ENCODE results near the gene AATF. TPM values are rescaled to one million over a fixed set of nuclear protein-coding genes. Genes with fewer than 3 reads are reported as not detected.

Gene AATF, protein sequence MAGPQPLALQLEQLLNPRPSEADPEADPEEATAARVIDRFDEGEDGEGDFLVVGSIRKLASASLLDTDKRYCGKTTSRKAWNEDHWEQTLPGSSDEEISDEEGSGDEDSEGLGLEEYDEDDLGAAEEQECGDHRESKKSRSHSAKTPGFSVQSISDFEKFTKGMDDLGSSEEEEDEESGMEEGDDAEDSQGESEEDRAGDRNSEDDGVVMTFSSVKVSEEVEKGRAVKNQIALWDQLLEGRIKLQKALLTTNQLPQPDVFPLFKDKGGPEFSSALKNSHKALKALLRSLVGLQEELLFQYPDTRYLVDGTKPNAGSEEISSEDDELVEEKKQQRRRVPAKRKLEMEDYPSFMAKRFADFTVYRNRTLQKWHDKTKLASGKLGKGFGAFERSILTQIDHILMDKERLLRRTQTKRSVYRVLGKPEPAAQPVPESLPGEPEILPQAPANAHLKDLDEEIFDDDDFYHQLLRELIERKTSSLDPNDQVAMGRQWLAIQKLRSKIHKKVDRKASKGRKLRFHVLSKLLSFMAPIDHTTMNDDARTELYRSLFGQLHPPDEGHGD
- 25.5 and 55.9 TPM in 2 replicates for total RNA-seq (2011; cell fraction: chromatin; rRNA removed; ENCODE audit: low replicate concordance)
- total RNA-seq (2011; cell fraction: nucleolus; rRNA removed): 19.2 and 22.8 TPM in 2 replicates
- total RNA-seq (2011; cell fraction: nucleoplasm; rRNA removed): 29.3 and 39.8 TPM in 2 replicates
- total RNA-seq (2014; rRNA removed) (106 and 140 TPM in 2 replicates), total RNA-seq (2014; rRNA removed; fragmentation: Illumina TruSeq; extraction: Trizol) (90.1 and 101 TPM in 2 replicates), total RNA-seq (2015; rRNA removed; fragmentation: Illumina TruSeq; extraction: Trizol) (123 and 126 TPM in 2 replicates), total RNA-seq (2021) (106 and 130 TPM in 2 replicates), polyA plus RNA-seq (2011; rRNA removed) (19.1 and 40.3 TPM in 2 replicates), polyA plus RNA-seq (2014; fragmentation: Illumina TruSeq; extraction: Trizol) (126 and 133 TPM in 2 replicates), polyA plus RNA-seq (2014; fragmentation: Nextera tagmentation; extraction: Ambion mirVana) (10 to 100 TPM; 34.5 to 35.4 TPM), polyA plus RNA-seq (2014; rRNA removed) (67.0 and 80.7 TPM in 2 replicates), polyA minus RNA-seq (2011; rRNA and poly(A)+ RNA removed) (26.6 and 39.2 TPM in 2 replicates), Bru-seq, nascent RNA (percentile 86 among the genes with signal in this experiment), BruChase-seq, experiment 1, labeled RNA remaining after a 2-hour chase (percentile 88 among the genes with signal in this experiment), BruChase-seq, experiment 2, labeled RNA remaining after a 6-hour chase (percentile 84 among the genes with signal in this experiment)
- 13.4 and 28.2 TPM in 2 replicates for polyA plus RNA-seq (2011; cell fraction: cytosol; rRNA removed)
- polyA plus RNA-seq (2011; cell fraction: nucleus; rRNA removed): 8.8 and 18.6 TPM in 2 replicates
- 100 and 110 TPM in 2 replicates for polyA plus RNA-seq (2012)
- 22.8 and 34.9 TPM in 2 replicates for polyA minus RNA-seq (2011; cell fraction: cytosol; rRNA and poly(A)+ RNA removed)
- polyA minus RNA-seq (2011; cell fraction: nucleus; rRNA and poly(A)+ RNA removed): 9.7 and 10.4 TPM in 2 replicates
- long read RNA-seq, experiment 1, transcript AATF-203 (1 exons, 2,044 nt): minor isoform, 12 of 750 reads
- long read RNA-seq, experiment 1, transcript AATF-208 (12 exons, 2,141 nt): major isoform, 621 of 750 reads
- long read RNA-seq, experiment 1, partial matches to known transcripts: 41 of 750 reads
- long read RNA-seq, experiment 1, other reads (novel, unspliced or antisense): 76 of 750 reads
- long read RNA-seq, experiment 2, partial matches to known transcripts: 94 of 144 reads
- long read RNA-seq, experiment 2, other reads (novel, unspliced or antisense): 48 of 144 reads
- long read RNA-seq, experiment 3, transcript AATF-208 (12 exons, 2,141 nt): major isoform, 136 of 177 reads
- long read RNA-seq, experiment 3, partial matches to known transcripts: 17 of 177 reads
- long read RNA-seq, experiment 3, other reads (novel, unspliced or antisense): 24 of 177 reads

- CTCF ChIA-PET (ENCODE audit: low intra/inter-chr PET ratio): no interaction called here
- peak; percentile 94 to 98 (median 96) for DNase-seq (ENCODE audit: extremely low read depth in 1 of 4, low spot score in 3 of 4)
- POLR2A ChIA-PET: interaction anchor here (0.6 to 1.7 kb wide), 8 partner anchors 9 to 356 kb away, joined by 3 to 10 read pairs (median 3); no protein-coding TSS in a partner anchor
- Histone ChIP-seq H3K4me2 (ENCODE audit: insufficient read depth, low read length) (peak within 1 kb of the TSS; percentile 92), H3K79me2 (ENCODE audit: control insufficient read depth, insufficient read depth, low read length) (peaks cover 43% of the 10 kb centered on the region), H3K36me3 (ENCODE audit: control insufficient read depth, insufficient read depth, low read length) (peaks cover 39% of the 10 kb centered on the region), H3K27ac (ENCODE audit: extremely low read depth, low read depth, low read length) (peak within 1 kb of the TSS; percentile 91), H3K4me1 (replicated peaks in 1 of 2; ENCODE audit: control insufficient read depth in 2 of 2, insufficient read depth in 2 of 2, low read length in 2 of 2) (peaks cover 23 to 24% of the 10 kb centered on the region in 2 experiments), H3K9ac (ENCODE audit: insufficient read depth in 1 of 2, low read depth in 2 of 2, low read length in 2 of 2) (peak within 1 kb of the TSS; percentile 94 to 99), H3K4me3 (peak within 1 kb of the TSS; percentile 92), H3K9me3 (replicated peaks; ENCODE audit: control insufficient read depth, insufficient read depth, low read depth, low read length) (no peaks in the 10 kb centered on the region), H2AFZ (ENCODE audit: low read depth, low read length) (peak within 1 kb of the TSS; percentile 99), H3K9me1 (ENCODE audit: control insufficient read depth, insufficient read depth, low read length) (no peaks in the 10 kb centered on the region), H3K27me3 (ENCODE audit: control insufficient read depth in 2 of 2, insufficient read depth in 2 of 2, low read length in 2 of 2) (peaks cover 3 to 9% of the 10 kb centered on the region in 2 experiments; a peak in 2 of 5 replicates), H4K20me1 (replicated peaks; ENCODE audit: control insufficient read depth, insufficient read depth, low read length) (0 out of 2 replicates have a peak, but pooled peaks cover 1% of the 10 kb centered on the region)
- in situ Hi-C loops (cut with MboI): no loop called here
- peak; percentile 99 for ATAC-seq
- under 1% methylated on average over 68 of the region's 90 CpGs for WGBS (ENCODE audit: insufficient coverage, low coverage, missing lambda C conversion rate)
- intact Hi-C loops (cut with micrococcal nuclease): no loop called here
- no peak for FAIRE-seq
- BruUV-seq (replicated peaks): TSS peak; percentile 46
- TF ChIP-seq, protein P1, sequence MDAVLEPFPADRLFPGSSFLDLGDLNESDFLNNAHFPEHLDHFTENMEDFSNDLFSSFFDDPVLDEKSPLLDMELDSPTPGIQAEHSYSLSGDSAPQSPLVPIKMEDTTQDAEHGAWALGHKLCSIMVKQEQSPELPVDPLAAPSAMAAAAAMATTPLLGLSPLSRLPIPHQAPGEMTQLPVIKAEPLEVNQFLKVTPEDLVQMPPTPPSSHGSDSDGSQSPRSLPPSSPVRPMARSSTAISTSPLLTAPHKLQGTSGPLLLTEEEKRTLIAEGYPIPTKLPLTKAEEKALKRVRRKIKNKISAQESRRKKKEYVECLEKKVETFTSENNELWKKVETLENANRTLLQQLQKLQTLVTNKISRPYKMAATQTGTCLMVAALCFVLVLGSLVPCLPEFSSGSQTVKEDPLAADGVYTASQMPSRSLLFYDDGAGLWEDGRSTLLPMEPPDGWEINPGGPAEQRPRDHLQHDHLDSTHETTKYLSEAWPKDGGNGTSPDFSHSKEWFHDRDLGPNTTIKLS (IDR thresholded peaks at IDR 0.05; ENCODE audit: borderline replicate concordance, low read depth): peak; percentile 51; the same call in 1 of the 2 replicates
- TF ChIP-seq ZNF239 (CRISPR knock-in tag; IDR thresholded peaks at IDR 0.05) (no peak), U2AF2 (optimal IDR thresholded peaks at IDR 0.05; ENCODE audit: low read depth, low read length) (no peak), BHLHE40 (IDR thresholded peaks at IDR 0.05; ENCODE audit: low read length) (peak; percentile 99), NFRKB (IDR thresholded peaks at IDR 0.05; ENCODE audit: low read depth) (no peak), ZKSCAN1 (IDR thresholded peaks at IDR 0.05; ENCODE audit: low read depth, low read length) (no peak; the same call in 1 of the 2 replicates), ZNF830 (CRISPR knock-in tag; IDR thresholded peaks at IDR 0.05) (0 out of 2 replicates have a peak, but pooled peaks have one; percentile 83)
- TF ChIP-seq, protein P2, sequence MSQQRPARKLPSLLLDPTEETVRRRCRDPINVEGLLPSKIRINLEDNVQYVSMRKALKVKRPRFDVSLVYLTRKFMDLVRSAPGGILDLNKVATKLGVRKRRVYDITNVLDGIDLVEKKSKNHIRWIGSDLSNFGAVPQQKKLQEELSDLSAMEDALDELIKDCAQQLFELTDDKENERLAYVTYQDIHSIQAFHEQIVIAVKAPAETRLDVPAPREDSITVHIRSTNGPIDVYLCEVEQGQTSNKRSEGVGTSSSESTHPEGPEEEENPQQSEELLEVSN (IDR thresholded peaks at IDR 0.05; ENCODE audit: borderline replicate concordance in 1 of 2, extremely low read depth in 1 of 2, insufficient read depth in 1 of 2, insufficient read length in 1 of 2, low read depth in 1 of 2, low read length in 1 of 2, poor library complexity in 1 of 2, severe bottlenecking in 1 of 2): peak; percentile 100
These were observed at the start of gene AATF for GRCh38 chr17:36948717-36949460. AATF (plus strand) TSS chr17:36948954; CDS start chr17:36949126, 172 bp downstream.
